CD14-positive monocyte (primary cell): ENCODE results near the gene MXD4. TPM values are rescaled to one million over a fixed set of nuclear protein-coding genes. Genes with fewer than 3 reads are reported as not detected.
A peak's percentile ranks its signal among the peaks of the same experiment; 100 is the strongest.

ENCODE experiments used
- DNase-seq, 3 donors: peaks; one replicate each; pipeline ENCODE4 v3.0.0-alpha.2; 2011 to 2022
- H2AFZ ChIP-seq: 2 replicates; pipeline ENCODE4 v1.6.0; 2012; ENCODE audit warnings: mild to moderate bottlenecking, low read depth, low read length, inconsistent platforms; ENCODE audit not compliant: insufficient read depth, poor library complexity, severe bottlenecking
- H3K27ac ChIP-seq, 2 donors: 1 replicate in 1 of 2; 2 replicates in 1 of 2; pipeline ENCODE4 v1.5.1; 2012 to 2013; ENCODE audit warnings: low read length in 2 of 2, control low read depth in 1 of 2, inconsistent platforms in 1 of 2, low read depth in 1 of 2, mild to moderate bottlenecking in 1 of 2
- H3K27me3 ChIP-seq, 2 donors: one replicate each; pipeline versions ENCODE4 v1.6.0 to v1.6.1; 2011 to 2013; ENCODE audit warnings: low read length in 2 of 2; ENCODE audit not compliant: control insufficient read depth in 2 of 2, insufficient read depth in 2 of 2
- H3K36me3 ChIP-seq, 2 donors: replicated peaks in 1 of 2; 1 replicate in 1 of 2; 2 replicates in 1 of 2; pipeline versions ENCODE4 v1.5.1 to v1.6.1; 2012 to 2013; ENCODE audit warnings: low read length in 2 of 2, control low read depth in 1 of 2, inconsistent platforms in 1 of 2, mild to moderate bottlenecking in 1 of 2; ENCODE audit not compliant: insufficient read depth in 2 of 2, control insufficient read depth in 1 of 2
- H3K4me1 ChIP-seq, 2 donors: 1 replicate in 1 of 2; 2 replicates in 1 of 2; pipeline versions ENCODE4 v1.5.1 to v1.6.1; 2012 to 2013; ENCODE audit warnings: low read length in 2 of 2, control low read depth in 1 of 2, inconsistent platforms in 1 of 2, mild to moderate bottlenecking in 1 of 2, moderate library complexity in 1 of 2; ENCODE audit not compliant: insufficient read depth in 2 of 2, control insufficient read depth in 1 of 2
- H3K4me2 ChIP-seq: replicated peaks from 2 replicates; pipeline ENCODE3; 2012; ENCODE audit warnings: low read length, moderate library complexity, mild to moderate bottlenecking; ENCODE audit not compliant: poor library complexity, severe bottlenecking; ENCODE audit errors: extremely low read depth
- H3K4me3 ChIP-seq, 3 experiments: fragments of 200-600 bp in 1 of 3; sonication (generic) in 1 of 3; replicated peaks in 1 of 3; 1 replicate in 2 of 3; 2 replicates in 1 of 3; pipeline ENCODE4 v1.5.1; 2011 to 2013; ENCODE audit warnings: low read length in 3 of 3, mild to moderate bottlenecking in 3 of 3, control low read depth in 2 of 3, low read depth in 2 of 3, inconsistent platforms in 1 of 3, moderate library complexity in 1 of 3
- H3K79me2 ChIP-seq: 2 replicates; pipeline ENCODE4 v1.6.0; 2012; ENCODE audit warnings: mild to moderate bottlenecking, control low read depth, inconsistent platforms, low read length, moderate library complexity; ENCODE audit not compliant: insufficient read depth
- H3K9ac ChIP-seq: 2 replicates; pipeline ENCODE4 v1.6.0; 2017; ENCODE audit warnings: low read length, mild to moderate bottlenecking; ENCODE audit not compliant: insufficient read depth, poor library complexity, severe bottlenecking
- H3K9me3 ChIP-seq, 2 donors: replicated peaks in 1 of 2; 1 replicate in 1 of 2; 2 replicates in 1 of 2; pipeline versions ENCODE4 v1.5.1 to v1.6.1; 2012 to 2013; ENCODE audit warnings: low read length in 2 of 2, control low read depth in 1 of 2; ENCODE audit not compliant: control insufficient read depth in 1 of 2, insufficient read depth in 1 of 2
- H4K20me1 ChIP-seq: 2 replicates; pipeline ENCODE4 v1.6.0; 2012; ENCODE audit warnings: mild to moderate bottlenecking, low read length, control low read depth, moderate library complexity; ENCODE audit not compliant: insufficient read depth
- H3K27ac Mint-ChIP-seq, 7 donors: one replicate each; pipeline ENCODE4 v1.8.0; 2020; ENCODE audit warnings: mild to moderate bottlenecking in 7 of 7, mixed read lengths in 7 of 7, moderate library complexity in 6 of 7, inconsistent platforms in 2 of 7
- H3K27me3 Mint-ChIP-seq, 3 donors: one replicate each; pipeline ENCODE4 v1.8.0; 2021 to 2022; ENCODE audit warnings: low read depth in 3 of 3, mild to moderate bottlenecking in 3 of 3, mixed read lengths in 3 of 3, moderate library complexity in 3 of 3, inconsistent platforms in 1 of 3
- H3K36me3 Mint-ChIP-seq, 2 donors: one replicate each; pipeline ENCODE4 v1.8.0; 2020; ENCODE audit warnings: mixed read lengths in 2 of 2, inconsistent platforms in 1 of 2, mild to moderate bottlenecking in 1 of 2
- H3K4me1 Mint-ChIP-seq: one replicate; pipeline ENCODE4 v1.8.0; 2020; ENCODE audit warnings: mild to moderate bottlenecking, mixed read lengths
- H3K4me3 Mint-ChIP-seq, 2 donors: one replicate each; pipeline ENCODE4 v1.8.0; 2020; ENCODE audit warnings: mild to moderate bottlenecking in 2 of 2, mixed read lengths in 2 of 2, moderate library complexity in 1 of 2
- H3K9me3 Mint-ChIP-seq, 7 donors: one replicate each; pipeline ENCODE4 v1.8.0; 2020 to 2022; ENCODE audit warnings: mixed read lengths in 7 of 7, mild to moderate bottlenecking in 6 of 7, moderate library complexity in 6 of 7, inconsistent platforms in 2 of 7
- CTCF ChIP-seq: fragments of 200-600 bp; IDR thresholded peaks from one replicate; pipeline ENCODE4 v1.8.0; 2022; ENCODE audit warnings: antibody characterized with exemption, mild to moderate bottlenecking
- WGBS: methylation state at CpG from one replicate; pipeline ENCODE4 v1.1.5; 2013; ENCODE audit warnings: missing lambda C conversion rate; ENCODE audit not compliant: insufficient coverage; 5-methylcytosine and 5-hydroxymethylcytosine counted together
- intact Hi-C, 2 donors: fragments of 100-400 bp; cut with micrococcal nuclease; formaldehyde crosslinking; loops; one replicate each; pipeline versions ENCODE4 v1.15.0 to v1.15.1; 2023
- polyA plus RNA-seq, 3 donors: library from polyadenylated mRNA; depleted of rRNA in 1 of 3; unstranded in 2 of 3; stranded (reverse) in 1 of 3; fragments of 300-500 nt in 2 of 3; fragments of >200 nt in 1 of 3; fragmentation: Illumina TruSeq in 2 of 3; gene quantifications; 1 replicate in 2 of 3; 2 replicates in 1 of 3; pipeline ENCODE4 v1.2.3, GENCODE V29; 2012 to 2021

The MXD4 gene
- polyA plus RNA-seq, 3 donors, result 24.5 to 39.4 (median 35.9) TPM

- Histone ChIP-seq H3K9ac (no peak overlapping the region), H3K27me3 (no peaks in the 10 kb centered on the region), H3K79me2 (no peaks in the 10 kb centered on the region), H2AFZ (no peak overlapping the region), H3K36me3 (no peaks in the 10 kb centered on the region), H4K20me1 (no peaks in the 10 kb centered on the region), H3K9me3 (no peaks in the 10 kb centered on the region), H3K4me3 (no peak overlapping the region), H3K27ac (no peak overlapping the region), H3K4me1 (no peaks in the 10 kb centered on the region), H3K4me2 (no peak overlapping the region)
- no peaks in the 10 kb centered on the region for H3K4me1 Mint-ChIP-seq
- H3K9me3 Mint-ChIP-seq, result no peaks in the 10 kb centered on the region
- H3K27ac Mint-ChIP-seq, result no peak overlapping the region
- peaks cover 0 to 1% (median 0%) of the 10 kb centered on the region in 3 donors for H3K27me3 Mint-ChIP-seq
- no peak for TF ChIP-seq CTCF
- intact Hi-C loops, result no loop called here
- 91% methylated on average over 28 of the region's 34 CpGs for WGBS
- no peak overlapping the region for H3K4me3 Mint-ChIP-seq
- H3K36me3 Mint-ChIP-seq, result no peaks in the 10 kb centered on the region
- DNase-seq, result no peak
These were observed 8.6 kb upstream of the MXD4 start for GRCh38 chr4:2270341-2271165.

GRCh38 chr4:2269618-2270163, 7.8 kb upstream of the MXD4 start:
- Histone ChIP-seq H3K4me1 (no peaks in the 10 kb centered on the region), H4K20me1 (no peaks in the 10 kb centered on the region), H3K4me2 (no peak overlapping the region), H3K9me3 (no peaks in the 10 kb centered on the region), H3K27ac (no peak overlapping the region), H2AFZ (no peak overlapping the region), H3K36me3 (no peaks in the 10 kb centered on the region), H3K27me3 (no peaks in the 10 kb centered on the region), H3K9ac (no peak overlapping the region), H3K4me3 (no peak overlapping the region), H3K79me2 (no peaks in the 10 kb centered on the region)
- DNase-seq, result no peak
- H3K36me3 Mint-ChIP-seq, result no peaks in the 10 kb centered on the region
- 80% methylated on average over 7 of the region's 12 CpGs for WGBS
- intact Hi-C loops, result loop anchor here in 1 of 2 donors (10.0 kb wide), 1 partner anchor 555 kb away; the partner anchor contains the start of gene SLBP
- H3K27me3 Mint-ChIP-seq, result peaks cover 0 to 1% (median 0%) of the 10 kb centered on the region in 3 donors
- H3K9me3 Mint-ChIP-seq, result no peaks in the 10 kb centered on the region
- no peak overlapping the region for H3K4me3 Mint-ChIP-seq
- no peaks in the 10 kb centered on the region for H3K4me1 Mint-ChIP-seq
- H3K27ac Mint-ChIP-seq, result peak overlapping the region in 1 of 7 donors; percentile 27
- TF ChIP-seq CTCF, result no peak
